ENCODE results near the gene PDZD7. TPM values are rescaled to one million over a fixed set of nuclear protein-coding genes. Genes with fewer than 3 reads are reported as not detected.
"Not testable (repeated sequence)": the region's sequence is repeated elsewhere in the genome, so short reads cannot be mapped to it uniquely, and the experiment has no call there.

PDZD7 gene
- polyA plus RNA-seq, 1 donor, result 1.3 TPM

DNA sequence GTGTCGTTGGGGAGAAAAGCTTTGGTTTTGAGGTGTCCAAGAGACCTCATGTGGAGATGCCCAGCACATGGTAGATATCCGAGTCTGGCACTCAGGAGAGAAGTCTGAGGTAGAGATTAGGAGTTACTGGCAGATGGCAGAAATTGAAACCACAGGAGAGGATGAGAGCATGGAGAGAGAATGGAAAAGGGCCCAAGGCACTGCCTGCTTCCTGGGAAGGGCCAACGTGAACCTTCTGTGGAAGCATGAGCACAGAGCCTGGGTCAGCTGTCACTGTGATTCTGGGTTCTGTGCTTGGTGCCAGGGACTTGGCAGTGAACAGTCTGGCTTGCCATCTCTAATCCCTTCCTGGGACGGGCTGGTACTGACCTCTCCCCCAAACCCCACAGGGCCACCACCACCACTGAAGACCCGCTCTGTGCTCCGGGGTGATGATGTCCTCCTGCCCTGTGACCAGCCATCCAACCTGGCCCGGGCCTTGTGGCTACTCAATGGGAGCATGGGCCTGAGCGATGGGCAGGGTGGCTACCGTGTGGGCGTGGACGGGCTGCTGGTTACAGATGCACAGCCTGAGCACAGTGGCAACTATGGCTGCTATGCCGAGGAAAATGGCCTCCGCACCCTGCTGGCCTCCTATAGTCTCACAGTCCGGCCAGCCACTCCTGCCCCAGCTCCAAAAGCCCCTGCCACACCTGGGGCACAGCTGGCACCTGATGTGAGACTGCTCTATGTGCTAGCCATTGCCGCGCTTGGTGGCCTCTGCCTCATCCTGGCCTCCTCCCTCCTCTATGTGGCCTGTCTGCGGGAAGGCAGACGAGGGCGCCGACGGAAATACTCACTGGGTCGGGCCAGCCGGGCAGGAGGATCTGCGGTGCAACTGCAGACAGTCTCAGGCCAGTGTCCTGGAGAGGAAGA lies 47.8 kb downstream of the PDZD7 start:
- no peak for DNase-seq

DNA sequence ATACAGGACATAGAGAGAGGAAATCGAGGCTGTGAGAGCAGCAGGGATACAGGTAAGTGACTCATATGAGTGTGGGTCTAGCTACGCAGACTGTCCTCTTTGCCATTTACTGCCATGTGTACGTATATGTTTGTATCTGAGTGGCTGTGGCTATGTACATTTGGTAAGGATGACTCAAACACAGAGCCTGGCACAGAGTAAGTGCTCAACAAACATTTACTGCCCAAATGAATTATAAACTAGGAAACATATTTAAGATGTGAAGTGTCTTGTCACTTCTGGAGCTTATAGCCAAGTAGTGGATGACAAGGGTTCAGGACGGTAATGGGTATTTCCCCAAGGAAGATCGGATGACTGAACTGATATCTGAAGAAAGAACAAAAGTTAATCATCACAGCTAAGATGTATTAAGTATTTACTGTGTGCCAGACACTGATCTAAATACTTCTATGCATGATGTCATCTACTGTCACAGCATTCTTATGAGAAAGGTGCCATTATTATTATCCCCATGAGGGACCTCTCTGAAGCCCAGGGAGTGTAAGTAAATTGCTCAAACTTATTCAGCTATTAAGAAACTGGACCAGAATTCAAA lies 49.7 kb downstream of the PDZD7 start:
- no peak for DNase-seq

DNA sequence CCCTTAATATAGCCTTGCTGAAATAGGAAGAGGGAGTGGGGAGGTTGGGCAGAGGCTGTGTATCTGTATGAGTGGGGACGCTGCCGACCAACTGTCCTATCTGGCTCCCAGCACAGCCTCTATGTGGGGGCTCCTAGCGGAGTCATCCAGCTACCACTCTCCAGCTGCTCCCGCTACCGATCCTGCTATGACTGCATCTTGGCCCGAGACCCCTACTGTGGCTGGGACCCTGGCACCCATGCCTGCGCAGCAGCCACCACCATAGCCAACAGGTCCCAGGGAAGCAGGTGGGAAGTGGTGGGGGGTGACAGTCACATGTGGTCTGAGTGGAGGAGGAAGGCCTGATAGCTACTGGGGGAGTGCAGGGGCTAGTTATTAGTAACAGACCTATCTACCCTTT lies 50.2 kb downstream of the PDZD7 start:
- no peak for DNase-seq

DNA sequence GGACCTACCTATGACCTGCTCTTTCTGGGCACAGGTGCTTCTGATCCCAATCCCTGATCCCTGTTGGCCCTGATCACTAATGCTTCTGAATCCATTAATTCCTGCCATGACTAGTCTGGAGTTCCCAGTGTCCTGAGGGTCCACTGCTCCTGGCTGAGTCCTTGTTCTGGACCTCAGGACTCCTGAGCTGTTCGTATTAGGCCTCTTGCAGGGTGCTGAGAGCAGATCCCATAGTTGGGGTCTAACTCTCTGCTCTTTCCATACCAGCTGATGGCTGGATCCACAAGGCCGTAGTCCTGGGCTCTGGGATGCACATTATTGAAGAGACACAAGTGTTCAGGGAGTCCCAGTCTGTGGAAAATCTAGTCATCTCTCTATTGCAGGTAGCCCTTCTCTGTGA lies 50.6 kb downstream of the PDZD7 start:
- no peak for DNase-seq

DNA sequence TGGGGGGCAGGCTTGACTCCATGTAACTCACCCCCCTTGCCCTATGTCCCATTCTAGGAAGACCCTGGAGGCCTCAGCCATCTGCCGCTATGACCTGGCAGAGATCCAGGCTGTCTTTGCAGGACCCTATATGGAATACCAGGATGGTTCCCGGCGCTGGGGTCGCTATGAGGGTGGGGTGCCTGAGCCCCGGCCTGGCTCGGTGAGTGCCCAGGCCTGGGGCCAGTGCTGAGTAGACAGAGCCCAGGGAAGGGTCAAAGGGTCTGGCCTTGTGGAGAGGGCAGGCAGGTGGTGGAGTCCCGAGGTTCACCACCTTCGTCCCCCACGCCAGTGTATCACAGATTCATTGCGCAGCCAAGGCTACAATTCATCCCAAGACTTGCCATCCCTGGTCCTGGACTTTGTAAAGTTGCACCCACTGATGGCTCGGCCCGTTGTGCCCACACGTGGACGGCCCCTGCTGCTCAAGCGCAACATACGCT lies 51.1 kb downstream of the PDZD7 start:
- DNase-seq, result no peak

DNA sequence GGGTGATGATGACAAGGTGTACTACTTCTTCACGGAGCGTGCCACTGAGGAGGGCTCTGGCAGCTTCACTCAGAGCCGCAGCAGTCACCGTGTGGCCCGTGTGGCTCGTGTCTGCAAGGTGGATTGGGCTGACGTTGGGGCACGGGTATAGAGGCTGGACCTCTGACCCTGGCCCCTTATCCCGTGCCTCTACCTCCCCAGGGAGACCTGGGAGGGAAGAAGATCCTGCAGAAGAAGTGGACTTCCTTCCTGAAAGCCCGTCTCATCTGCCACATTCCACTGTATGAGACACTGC lies 52.1 kb downstream of the PDZD7 start:
- DNase-seq, result no peak

DNA sequence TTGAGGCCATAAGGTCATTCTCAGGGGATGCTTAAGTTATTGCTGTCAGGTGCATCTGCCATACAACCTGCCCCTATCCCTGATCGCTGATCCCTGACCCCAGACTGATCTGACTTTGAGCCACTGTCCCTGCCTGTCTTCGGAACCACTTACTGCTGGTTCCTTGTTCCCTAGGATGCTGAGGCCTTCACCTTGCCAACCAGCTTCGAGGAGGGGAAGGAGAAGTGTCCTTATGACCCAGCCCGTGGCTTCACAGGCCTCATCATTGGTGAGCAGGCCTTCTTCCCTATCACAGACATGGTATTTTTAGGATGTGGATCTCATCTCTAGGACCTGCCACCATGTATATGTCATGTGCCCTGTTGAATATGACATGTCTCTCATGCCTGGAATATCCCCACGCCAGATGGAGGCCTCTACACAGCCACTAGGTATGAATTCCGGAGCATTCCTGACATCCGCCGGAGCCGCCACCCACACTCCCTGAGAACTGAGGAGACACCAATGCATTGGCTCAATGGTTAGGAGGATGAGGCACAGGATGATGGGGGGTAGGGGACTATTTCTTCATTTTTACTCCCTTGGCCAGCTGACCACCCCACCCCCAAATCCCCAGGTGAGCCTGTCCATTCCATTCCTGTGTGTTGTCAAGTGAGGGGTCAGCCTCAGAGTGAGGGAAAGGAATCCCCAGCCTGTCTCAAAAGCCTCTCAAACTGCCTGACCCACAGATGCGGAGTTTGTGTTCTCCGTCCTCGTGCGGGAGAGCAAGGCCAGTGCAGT lies 52.6 kb downstream of the PDZD7 start:
- DNase-seq, result no peak

DNA sequence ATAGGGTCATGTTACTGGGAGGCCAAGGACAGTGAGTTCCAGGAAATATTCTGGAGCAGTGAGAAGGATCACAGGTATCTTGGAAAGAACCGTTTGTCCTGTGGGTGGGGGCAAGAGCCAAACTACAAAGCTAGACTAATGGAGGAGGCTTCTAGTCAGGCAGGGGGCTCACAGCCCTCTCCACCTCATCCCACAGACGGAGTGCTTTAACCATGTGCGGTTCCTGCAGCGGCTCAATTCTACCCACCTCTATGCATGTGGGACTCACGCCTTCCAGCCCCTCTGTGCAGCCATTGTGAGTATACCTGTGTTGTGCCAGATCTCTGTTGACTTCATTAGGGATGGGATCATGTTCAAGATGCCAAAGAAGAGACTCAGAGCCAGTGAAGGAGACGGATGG lies 53.5 kb downstream of the PDZD7 start:
- no peak for DNase-seq

DNA sequence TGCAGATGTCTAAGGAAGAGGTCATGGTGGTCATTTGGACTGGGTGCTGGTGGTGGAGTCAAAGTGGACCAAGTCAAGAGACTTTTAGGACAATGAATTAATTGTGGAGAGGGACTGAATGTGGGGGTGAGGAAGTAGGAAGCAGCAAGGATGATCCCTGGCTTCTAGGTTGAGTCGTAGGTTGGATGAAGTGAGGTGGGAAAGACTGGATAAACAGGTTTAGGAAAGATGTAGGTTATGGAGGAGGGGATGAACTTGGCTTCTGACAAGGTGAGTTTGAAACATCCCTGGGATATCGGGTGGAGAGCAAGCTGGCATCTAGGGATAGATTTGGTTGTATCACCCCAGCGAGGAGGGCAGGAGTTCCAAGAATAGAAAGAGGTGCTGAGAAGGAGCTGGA lies 54.0 kb downstream of the PDZD7 start:
- no peak for DNase-seq

DNA sequence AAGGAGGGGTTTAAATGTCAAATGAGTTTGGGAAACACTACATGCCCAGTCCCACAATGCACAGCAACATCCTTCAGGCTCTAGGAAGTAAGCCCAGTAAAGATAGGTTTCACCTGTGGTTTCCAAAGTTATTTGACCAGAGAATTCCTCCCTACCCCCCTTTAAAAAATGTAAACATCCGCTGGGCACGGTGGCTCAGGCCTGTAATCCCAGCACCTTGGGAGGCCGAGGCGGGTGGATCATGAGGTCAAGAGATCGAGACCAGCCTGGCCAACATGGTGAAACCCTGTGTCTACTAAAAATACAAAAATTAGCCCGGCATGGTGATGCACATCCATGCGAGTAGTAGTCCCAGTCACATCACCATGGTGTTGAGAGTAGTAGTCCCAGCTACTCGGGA lies 55.5 kb downstream of the PDZD7 start:
- DNase-seq, result not testable (repeated sequence)

DNA sequence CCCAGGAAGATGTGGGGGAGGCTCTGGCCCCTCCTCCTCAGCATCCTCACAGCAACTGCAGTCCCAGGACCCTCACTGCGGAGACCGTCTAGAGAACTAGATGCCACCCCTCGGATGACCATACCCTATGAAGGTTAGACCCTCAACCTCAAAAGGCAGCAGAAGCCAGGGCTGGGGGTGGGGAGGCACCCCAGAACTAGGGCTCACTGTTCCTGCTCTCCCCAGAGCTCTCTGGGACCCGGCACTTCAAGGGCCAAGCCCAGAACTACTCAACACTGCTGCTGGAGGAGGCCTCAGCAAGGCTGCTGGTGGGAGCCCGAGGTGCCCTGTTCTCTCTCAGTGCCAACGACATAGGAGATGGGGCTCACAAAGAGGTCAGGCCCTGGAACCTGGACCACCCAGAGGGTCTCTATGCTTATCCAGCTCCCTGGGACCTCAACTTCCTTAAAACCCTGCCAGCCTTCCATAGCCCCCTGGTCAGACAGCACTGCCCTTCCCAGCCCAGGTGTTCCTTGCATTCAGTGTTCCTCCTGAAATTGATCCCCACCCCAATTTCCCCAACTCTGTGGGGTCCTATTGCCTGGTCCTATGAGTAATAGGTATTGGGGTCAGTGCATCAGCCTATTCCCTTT lies 57.9 kb downstream of the PDZD7 start:
- no peak for DNase-seq

DNA sequence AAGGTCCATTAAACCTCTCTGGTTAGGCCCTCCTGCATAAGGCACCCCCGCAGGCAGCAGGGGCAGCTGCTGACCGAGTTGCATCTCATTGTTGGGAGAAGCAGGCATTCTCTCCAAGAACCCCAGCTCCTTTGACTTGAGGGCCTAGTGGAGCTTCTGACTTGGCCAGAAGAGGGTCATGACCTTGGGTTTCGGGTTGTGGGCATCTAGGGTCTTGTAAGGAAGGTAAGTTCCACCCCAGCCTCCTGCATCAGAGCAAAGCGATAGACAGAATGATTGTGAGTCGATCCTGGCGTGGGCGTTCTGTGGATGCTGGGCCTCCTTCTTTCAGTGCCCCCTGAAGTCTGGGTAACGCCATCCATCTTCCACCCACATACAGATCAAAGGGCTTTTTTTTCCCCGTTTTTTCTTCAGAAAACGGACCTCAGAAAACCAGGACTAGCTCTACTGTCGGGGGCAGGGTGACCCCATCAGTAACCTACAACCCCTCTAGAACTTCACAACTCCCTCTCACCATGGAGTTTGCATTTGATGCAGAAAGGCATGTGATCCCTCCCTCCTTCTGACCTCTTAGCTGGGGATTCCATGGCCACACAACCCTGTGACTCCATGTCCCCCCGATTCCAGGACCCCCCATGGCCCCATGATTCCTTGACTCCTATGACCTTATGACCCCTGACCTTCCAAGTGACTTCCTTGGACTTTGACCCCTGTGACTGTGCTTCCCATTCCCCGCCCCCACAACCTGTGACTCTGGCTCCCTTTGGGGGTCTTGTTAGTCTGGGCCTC lies 58.6 kb downstream of the PDZD7 start:
- DNase-seq, result no peak

DNA sequence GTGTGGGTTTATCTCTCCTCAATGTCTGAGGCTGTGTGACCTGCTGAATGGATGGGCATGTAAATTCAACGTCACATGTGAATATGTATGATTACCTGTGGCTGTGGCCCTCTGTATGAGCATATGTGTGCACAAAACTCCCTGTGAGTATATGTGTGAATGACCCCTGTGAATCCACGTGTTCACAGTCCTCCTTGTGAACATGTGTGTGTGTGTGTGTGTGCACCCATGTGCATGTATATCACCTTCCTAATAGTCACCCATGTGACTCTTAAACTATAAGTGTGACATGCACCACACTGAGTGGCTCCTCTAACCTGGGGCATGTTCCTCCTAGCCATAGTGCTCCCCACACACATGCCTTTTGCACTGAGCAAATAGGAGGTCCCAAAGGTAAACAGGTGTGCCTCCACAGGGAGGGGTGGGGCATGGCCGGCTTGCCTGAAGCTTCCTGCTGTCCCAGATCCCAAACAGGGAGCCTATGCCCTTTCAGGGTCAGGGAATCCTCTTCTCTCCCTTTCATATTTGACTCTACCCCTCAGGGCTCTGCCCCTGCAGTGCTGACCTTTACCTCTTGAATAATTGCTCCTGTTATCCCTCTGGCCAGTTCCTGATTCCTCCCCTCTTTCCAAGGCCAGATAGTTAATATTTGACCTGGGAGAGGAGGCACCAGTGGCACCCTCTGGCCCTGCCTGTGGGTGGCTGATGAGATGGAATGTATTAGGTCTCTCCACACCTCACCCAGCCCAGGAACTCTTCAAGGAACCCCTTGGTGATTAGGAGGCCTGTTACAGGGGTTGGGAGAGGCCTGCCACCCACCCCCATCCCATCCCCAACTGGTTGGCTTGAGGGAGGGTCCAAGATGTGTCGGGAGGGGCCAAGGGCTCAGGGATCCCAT lies 59.8 kb downstream of the PDZD7 start:
- no peak for DNase-seq

DNA sequence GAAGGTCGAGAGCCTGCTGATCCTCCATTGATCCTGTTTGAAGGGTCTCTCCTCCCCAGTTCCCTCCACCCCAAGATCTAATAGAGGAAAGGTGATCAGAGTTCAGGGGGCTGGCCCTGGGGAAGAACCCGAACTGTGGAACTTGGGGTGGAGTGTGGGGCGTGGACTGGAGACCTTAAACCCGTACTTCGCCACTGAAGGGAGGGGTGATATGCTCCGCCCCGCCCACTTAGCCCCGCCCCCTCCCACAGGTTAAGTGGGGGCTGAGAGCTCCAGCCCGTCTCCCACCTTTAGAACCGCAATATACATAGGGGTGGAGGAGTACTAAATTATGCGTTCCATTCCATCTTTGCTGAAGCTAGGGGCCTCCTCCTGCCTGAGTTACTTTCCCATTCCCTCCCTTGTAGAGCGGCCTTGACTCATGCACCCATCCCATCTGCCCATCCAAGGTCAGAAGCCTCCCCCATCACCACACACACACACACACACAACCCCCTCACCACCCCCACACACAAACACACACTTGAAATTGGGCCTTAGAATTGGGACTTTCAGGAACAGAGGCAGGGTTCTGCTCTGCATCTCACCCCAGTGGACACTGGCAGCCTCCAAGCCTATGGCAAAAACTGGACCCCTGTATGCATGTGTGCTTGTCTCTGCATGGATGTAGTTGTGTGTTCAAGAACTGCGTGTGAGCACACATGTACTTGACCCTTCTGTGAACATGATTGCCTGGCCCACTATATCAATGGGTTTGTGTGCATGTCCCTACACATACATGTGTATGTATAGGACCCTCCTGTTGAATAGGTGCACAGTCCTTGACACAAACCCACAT lies 60.6 kb downstream of the PDZD7 start:
- no peak for DNase-seq

DNA sequence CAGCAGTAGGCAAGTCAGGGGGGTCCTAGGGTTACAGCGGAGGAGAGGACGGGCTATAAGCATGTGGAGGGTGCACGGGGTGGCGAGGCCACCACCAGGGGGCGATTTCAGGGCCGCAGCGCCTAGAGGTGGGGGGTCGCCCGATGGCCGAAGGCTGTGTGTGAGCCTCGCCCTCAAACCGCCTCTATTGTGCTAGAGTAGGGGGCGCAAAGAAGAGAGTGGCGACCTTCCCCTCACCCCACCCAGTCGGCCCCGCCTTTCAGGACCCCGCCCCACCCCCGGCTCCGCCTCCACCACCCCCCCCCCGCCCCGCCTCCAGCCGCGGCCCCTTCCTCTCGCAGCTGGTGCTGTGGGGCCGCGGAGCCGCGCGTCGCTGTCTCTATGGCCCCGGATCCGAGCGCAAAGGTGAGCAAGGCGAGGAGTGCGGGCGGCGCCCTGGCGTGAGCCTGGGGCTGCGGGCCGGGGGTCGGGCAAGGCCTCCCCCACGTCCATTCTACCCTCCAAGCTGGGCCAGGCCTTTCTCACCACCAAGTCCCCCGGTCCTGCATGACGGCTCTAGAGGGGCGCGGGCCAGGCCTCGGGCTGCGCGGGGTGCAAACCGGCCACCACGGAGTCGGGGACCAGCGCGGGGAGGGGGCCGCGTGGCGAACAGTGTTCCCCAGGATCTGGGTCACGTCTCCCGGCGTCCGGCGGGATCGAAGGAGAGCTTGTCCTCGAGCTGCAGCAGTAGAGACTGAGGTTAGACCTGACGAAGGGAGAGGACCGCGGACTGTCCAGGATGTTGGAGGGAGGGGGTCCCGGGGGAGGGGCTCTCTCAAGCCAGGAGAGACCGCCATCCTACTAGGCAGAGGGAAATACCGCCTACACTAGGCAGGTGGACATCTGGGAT lies 61.5 kb downstream of the PDZD7 start, which contains the start of gene SEMA4G:
Gene SEMA4G (plus strand): TSS at position 318 of the 889 bp plus-strand sequence. CDS start 3,409 bp downstream, outside the sequence.
- peak; percentile 38 for DNase-seq

DNA sequence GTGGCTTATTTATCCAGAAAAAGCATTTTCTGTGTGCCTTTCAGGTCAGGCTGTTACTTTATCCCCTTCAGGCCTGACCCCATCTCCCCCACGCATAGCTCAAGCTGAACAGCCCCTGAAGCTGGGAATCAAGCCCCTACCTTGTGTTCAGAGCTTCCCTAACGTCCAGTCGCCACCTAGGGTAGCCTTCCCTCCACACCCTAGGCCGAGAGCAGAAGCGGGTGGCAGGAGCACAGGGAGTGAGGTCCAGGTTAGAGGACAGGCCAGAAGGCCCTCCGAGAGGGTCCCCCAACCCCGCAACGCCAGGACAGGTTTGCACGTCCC lies 62.1 kb downstream of the PDZD7 start:
- DNase-seq, result no peak

DNA sequence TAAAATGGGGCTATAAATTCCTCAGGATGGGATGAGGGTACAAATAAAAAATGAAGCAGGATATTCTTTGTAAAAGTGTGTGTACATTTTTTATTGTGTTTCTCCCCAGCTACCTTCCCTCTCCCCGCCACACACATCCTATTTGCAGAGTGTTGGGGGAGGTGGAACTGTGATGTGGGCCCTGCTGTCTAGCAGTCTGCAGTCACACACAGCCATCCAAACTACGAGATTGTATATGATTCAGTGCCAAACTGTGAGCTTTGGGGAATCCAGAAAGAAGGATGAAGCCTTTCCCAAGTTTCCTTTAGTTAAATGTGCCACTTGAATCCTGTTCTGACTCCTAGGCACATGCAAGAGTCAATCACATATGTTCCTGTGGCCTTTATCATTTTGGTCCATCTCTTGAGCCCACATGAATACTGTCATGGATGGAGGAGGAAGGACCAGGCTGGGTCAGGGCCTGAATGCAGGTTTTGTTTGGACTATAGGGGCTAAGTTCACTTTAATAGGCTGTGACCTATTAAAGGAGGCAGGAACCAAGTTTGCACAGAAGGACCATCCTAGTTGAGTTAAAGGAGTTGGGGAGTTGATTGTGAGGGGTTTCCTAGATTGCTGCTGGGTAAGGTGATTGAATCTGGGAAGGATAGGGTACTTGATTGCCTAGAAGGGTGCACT lies 62.7 kb downstream of the PDZD7 start:
- no peak for DNase-seq

DNA sequence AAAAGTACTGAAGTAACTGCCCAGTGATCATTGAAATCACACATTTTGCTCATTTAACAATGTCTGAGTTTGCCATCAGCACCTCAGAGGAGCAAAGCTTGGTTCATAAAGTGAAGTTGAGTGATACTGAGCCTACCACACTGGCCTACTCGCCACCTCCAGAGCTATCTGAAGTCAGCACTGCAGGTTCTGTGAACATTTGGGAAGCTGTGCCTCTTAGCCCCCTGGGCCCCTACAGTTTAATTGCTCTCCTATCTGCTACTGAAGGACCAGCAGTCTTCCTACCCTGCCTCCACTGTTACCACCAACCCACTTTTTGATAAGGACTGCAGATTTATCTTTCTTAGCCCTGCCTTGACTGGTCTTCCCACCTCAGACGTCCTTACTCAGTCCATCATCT lies 63.6 kb downstream of the PDZD7 start:
- DNase-seq, result no peak

Data from hindlimb muscle (tissue), 1 donor.